ENCODE results near the gene RAB10. TPM values are rescaled to one million over a fixed set of nuclear protein-coding genes. Genes with fewer than 3 reads are reported as not detected.

RAB10 gene
- total and polyA plus RNA-seq, 2 of the 13 experiments (the other 11 are each of a cell fraction or from before 2014, with no cell fraction given) = 48.2 to 120 TPM

GRCh38 chr2:26178746-26179436 lies 145.0 kb downstream of the RAB10 start (continued):
- TF ChIP-seq PAF1 (CRISPR knock-in tag; IDR thresholded peaks at IDR 0.05) (no peak), HNRNPUL1 (IDR thresholded peaks at IDR 0.05; ENCODE audit: low read depth, low read length) (no peak), SNAPC2 (CRISPR knock-in tag; IDR thresholded peaks at IDR 0.05) (no peak), NFRKB (IDR thresholded peaks at IDR 0.05) (no peak), ZNF136 (CRISPR knock-in tag; IDR thresholded peaks at IDR 0.05; ENCODE audit: low read depth) (no peak), ZNF615 (CRISPR knock-in tag; IDR thresholded peaks at IDR 0.05; ENCODE audit: borderline replicate concordance) (no peak), ZNF768 (CRISPR knock-in tag; IDR thresholded peaks at IDR 0.05) (peak; percentile 54; the same call in 1 of the 2 replicates), U2AF2 (IDR thresholded peaks at IDR 0.05; ENCODE audit: low read depth, low read length) (no peak), FOXM1 (CRISPR knock-in tag; IDR thresholded peaks at IDR 0.05) (no peak), ZNF124 (CRISPR knock-in tag; IDR thresholded peaks at IDR 0.05) (no peak), CREB3 (CRISPR knock-in tag; IDR thresholded peaks at IDR 0.05) (no peak), SALL1 (CRISPR knock-in tag; IDR thresholded peaks at IDR 0.05) (peak; percentile 20; the same call in 1 of the 2 replicates), ZNF496 (CRISPR knock-in tag; IDR thresholded peaks at IDR 0.05; ENCODE audit: insufficient replicate concordance) (no peak), TIGD3 (CRISPR knock-in tag; IDR thresholded peaks at IDR 0.05; ENCODE audit: borderline replicate concordance) (no peak), HES4 (CRISPR knock-in tag; IDR thresholded peaks at IDR 0.05; ENCODE audit: borderline replicate concordance) (no peak), SALL2 (CRISPR knock-in tag; IDR thresholded peaks at IDR 0.05) (no peak), ZFX (CRISPR knock-in tag; IDR thresholded peaks at IDR 0.05; ENCODE audit: low read depth) (no peak), XRCC5 (optimal IDR thresholded peaks at IDR 0.05; ENCODE audit: low read length) (no peak), E2F5 (CRISPR knock-in tag; conservative IDR thresholded peaks at IDR 0.05) (no peak), RERE (CRISPR knock-in tag; IDR thresholded peaks at IDR 0.05; ENCODE audit: low read depth) (no peak), ATF7 (IDR thresholded peaks at IDR 0.05) (no peak), ATF7 (CRISPR knock-in tag; IDR thresholded peaks at IDR 0.05) (no peak)

Data from HepG2 (cell line).